Measurements from ENCODE around the gene PRR36. TPM values are rescaled to one million over a fixed set of nuclear protein-coding genes. Genes with fewer than 3 reads are reported as not detected.

The PRR36 gene
- total and polyA plus RNA-seq, 11 donors, result 0.01 to 0.27 (median 0.08) TPM; not detected in 4

DNA sequence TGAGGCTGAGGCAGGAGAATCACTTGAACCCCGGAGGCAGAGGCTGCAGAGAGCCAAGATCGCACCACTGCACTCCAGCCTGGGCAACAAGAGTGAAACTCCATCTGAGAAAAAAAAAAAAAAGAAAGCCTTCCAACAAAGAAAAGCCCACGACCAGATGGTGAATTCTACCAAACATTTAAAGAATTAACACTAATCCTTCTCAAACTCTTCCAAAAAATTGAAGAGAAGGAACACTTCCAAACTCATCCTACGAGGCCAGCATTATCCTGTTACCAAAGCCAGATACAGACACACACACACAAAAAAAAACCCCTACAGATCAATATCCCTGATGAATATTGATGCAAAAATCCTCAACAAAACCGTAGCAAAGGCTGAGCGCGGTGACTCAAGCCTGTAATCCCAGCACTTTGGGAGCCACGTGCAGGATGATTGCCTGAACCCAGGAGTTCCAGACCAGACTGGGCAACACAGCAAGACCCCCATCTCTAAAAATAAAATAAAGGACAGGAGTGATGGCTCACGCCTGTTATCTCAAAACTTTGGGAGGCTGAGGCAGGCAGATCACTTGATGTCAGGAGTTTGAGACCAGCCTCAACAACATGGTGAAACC lies 50.4 kb downstream of the PRR36 start:
- no peak for ATAC-seq
- peaks cover 0 to 1% (median 0%) of the 10 kb centered on the region in 12 donors for H3K4me1 ChIP-seq
- H3K27me3 ChIP-seq, result peaks cover 0 to 24% (median 0%) of the 10 kb centered on the region in 9 donors
- TF ChIP-seq POLR2A (IDR thresholded peaks at IDR 0.05), result no peak
- TF ChIP-seq, protein P1, sequence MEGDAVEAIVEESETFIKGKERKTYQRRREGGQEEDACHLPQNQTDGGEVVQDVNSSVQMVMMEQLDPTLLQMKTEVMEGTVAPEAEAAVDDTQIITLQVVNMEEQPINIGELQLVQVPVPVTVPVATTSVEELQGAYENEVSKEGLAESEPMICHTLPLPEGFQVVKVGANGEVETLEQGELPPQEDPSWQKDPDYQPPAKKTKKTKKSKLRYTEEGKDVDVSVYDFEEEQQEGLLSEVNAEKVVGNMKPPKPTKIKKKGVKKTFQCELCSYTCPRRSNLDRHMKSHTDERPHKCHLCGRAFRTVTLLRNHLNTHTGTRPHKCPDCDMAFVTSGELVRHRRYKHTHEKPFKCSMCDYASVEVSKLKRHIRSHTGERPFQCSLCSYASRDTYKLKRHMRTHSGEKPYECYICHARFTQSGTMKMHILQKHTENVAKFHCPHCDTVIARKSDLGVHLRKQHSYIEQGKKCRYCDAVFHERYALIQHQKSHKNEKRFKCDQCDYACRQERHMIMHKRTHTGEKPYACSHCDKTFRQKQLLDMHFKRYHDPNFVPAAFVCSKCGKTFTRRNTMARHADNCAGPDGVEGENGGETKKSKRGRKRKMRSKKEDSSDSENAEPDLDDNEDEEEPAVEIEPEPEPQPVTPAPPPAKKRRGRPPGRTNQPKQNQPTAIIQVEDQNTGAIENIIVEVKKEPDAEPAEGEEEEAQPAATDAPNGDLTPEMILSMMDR (IDR thresholded peaks at IDR 0.05), result no peak
- intact Hi-C loops (cut with DNase I), result no loop called here
- no peak for DNase-seq
- H3K27ac ChIP-seq, result no peak overlapping the region
- 60 to 66% (median 62%) methylated on average over 9 of the region's 9 CpGs for WGBS, 4 donors
- peaks cover 0 to 4% (median under 1%) of the 10 kb centered on the region in 12 donors for H3K9me3 ChIP-seq
- H3K4me3 ChIP-seq, result no peak overlapping the region
- no peaks in the 10 kb centered on the region for H3K36me3 ChIP-seq

DNA sequence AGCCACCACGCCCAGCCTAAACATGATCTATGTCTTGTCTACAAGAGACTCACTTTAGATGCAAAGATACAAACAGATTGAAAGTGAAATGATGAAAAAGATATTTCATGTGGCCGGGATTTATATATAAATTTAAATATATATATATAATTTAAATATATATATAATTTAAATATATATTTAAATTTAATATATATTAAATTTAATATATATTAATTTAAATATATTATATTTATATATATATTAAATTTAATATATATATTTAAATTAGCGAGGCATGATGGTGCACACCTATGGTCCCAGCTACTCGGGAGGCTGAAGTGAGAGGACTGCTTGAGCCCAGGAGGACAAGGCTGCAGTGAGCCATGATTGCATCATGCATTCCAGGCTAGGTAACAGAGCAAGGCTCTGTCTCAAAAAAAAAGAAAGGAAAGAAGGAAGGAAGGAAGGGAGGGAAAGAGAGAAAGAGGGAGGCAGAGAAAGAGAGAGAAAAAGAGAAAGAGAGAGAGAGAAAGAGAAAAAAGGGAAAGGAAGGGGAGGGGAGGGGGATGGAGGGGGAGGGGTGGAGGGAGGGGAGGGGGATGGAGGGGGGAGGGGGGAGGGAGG lies 51.2 kb downstream of the PRR36 start:
- WGBS, 4 donors, result 87 to 95% (median 91%) methylated on average over 4 of the region's 4 CpGs
- Histone ChIP-seq H3K4me3 (no peak overlapping the region), H3K9me3 (peaks cover 0 to 10% (median 7%) of the 10 kb centered on the region in 12 donors), H3K27me3 (peaks cover 0 to 24% (median 0%) of the 10 kb centered on the region in 9 donors), H3K36me3 (no peaks in the 10 kb centered on the region), H3K27ac (no peak overlapping the region), H3K4me1 (no peaks in the 10 kb centered on the region)
- TF ChIP-seq, protein P1 (IDR thresholded peaks at IDR 0.05), result no peak
- no peak for TF ChIP-seq POLR2A (IDR thresholded peaks at IDR 0.05)
- DNase-seq, result no peak
- intact Hi-C loops (cut with DNase I), result no loop called here
- ATAC-seq, result no peak

DNA sequence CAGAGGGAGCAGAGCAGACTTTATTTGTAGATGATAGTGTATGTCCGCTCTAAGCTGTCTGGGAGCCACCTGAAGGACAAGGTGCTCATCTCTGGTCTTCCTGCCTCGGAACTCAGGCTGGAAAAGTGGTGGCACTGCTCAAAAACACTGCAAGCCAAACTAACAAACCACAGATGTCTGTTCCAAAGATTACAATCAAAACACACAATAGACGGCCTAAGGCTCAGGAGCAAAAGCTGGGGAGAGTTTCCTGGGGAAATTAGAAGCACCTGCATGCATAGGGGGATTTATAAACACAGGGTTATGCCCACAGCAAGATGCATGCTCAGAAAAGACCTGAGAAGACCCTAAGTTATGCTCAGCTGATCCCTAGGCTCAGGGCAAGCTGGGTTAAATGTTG lies 53.6 kb downstream of the PRR36 start:
- peaks cover 0 to under 1% (median 0%) of the 10 kb centered on the region in 12 donors for H3K4me1 ChIP-seq
- no peak for DNase-seq
- no peaks in the 10 kb centered on the region for H3K36me3 ChIP-seq
- intact Hi-C loops (cut with DNase I), result no loop called here
- peaks cover 0 to 32% (median 19%) of the 10 kb centered on the region in 12 donors for H3K9me3 ChIP-seq
- no peak overlapping the region for H3K4me3 ChIP-seq
- 44 to 63% (median 50%) methylated on average over 3 of the region's 3 CpGs for WGBS, 4 donors
- no peak for TF ChIP-seq POLR2A (IDR thresholded peaks at IDR 0.05)
- TF ChIP-seq, protein P1 (IDR thresholded peaks at IDR 0.05), result no peak
- no peak overlapping the region for H3K27ac ChIP-seq
- H3K27me3 ChIP-seq, result peaks cover 0 to 24% (median 0%) of the 10 kb centered on the region in 9 donors
- ATAC-seq, result no peak

DNA sequence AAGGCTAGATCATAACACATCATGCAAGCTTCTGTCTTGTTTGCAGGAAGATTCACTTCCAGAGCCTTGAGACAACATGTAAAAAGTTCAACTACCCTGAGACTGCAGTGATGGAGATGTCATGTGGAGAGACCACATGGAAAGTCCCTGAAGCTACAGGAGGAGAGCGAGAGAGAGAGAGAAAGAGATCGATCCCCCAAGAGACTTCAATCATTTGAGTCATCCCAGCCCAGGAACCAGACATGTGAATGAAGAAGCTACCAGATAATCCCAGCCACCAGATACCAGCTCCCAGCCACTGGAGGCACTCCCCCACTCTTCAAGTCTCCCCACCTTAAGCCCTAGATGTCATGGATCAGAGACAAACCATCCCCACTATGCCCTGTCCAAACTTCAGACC lies 54.9 kb downstream of the PRR36 start:
- intact Hi-C loops (cut with DNase I), result no loop called here
- ATAC-seq, result no peak
- WGBS, 4 donors, result 71 to 83% (median 76%) methylated on average over 2 of the region's 2 CpGs
- H3K36me3 ChIP-seq, result no peaks in the 10 kb centered on the region
- H3K9me3 ChIP-seq, result peaks cover 0 to 32% (median 19%) of the 10 kb centered on the region in 12 donors
- DNase-seq, result no peak
- H3K4me3 ChIP-seq, result no peak overlapping the region
- H3K4me1 ChIP-seq, result peaks cover 0 to 8% (median 0%) of the 10 kb centered on the region in 12 donors
- peaks cover 0 to 26% (median 0%) of the 10 kb centered on the region in 9 donors for H3K27me3 ChIP-seq
- TF ChIP-seq POLR2A (IDR thresholded peaks at IDR 0.05), result no peak
- TF ChIP-seq, protein P1 (IDR thresholded peaks at IDR 0.05), result no peak
- H3K27ac ChIP-seq, result no peak overlapping the region
